BLaER1 treated with 17β-estradiol and CSF1 and Interleukin-3, amounts not matched to agents 10 nM and 100 nM (cell line): Measurements from ENCODE around the gene MRPL47.

Experiments used
- H3K27ac ChIP-seq, 11 experiments: shearing (Covaris generic); formaldehyde crosslinking; 2 replicates each; pipeline ENCODE4 v1.8.1; 2022
- H3K27me3 ChIP-seq, 11 experiments: shearing (Covaris generic); formaldehyde crosslinking; 2 replicates each; pipeline ENCODE4 v1.8.1; 2022
- H3K36me3 ChIP-seq, 11 experiments: shearing (Covaris generic); formaldehyde crosslinking; 2 replicates each; pipeline ENCODE4 v1.8.1; 2022
- H3K4me1 ChIP-seq, 10 experiments: shearing (Covaris generic); formaldehyde crosslinking; 2 replicates each; pipeline ENCODE4 v1.8.1; 2022
- H3K4me2 ChIP-seq, 11 experiments: shearing (Covaris generic); formaldehyde crosslinking; 2 replicates each; pipeline ENCODE4 v1.8.1; 2022
- H3K4me3 ChIP-seq, 10 experiments: shearing (Covaris generic); formaldehyde crosslinking; 2 replicates each; pipeline ENCODE4 v1.8.1; 2022
- H3K9ac ChIP-seq, 11 experiments: shearing (Covaris generic); formaldehyde crosslinking; 2 replicates each; pipeline ENCODE4 v1.8.1; 2022
- H3K9me3 ChIP-seq, 11 experiments: shearing (Covaris generic); formaldehyde crosslinking; replicated peaks in 1 of 11; 2 replicates each; pipeline ENCODE4 v1.8.1; 2022
- H4K20me1 ChIP-seq, 11 experiments: shearing (Covaris generic); formaldehyde crosslinking; 2 replicates each; pipeline ENCODE4 v1.8.1; 2022
- Cebpa-rat ChIP-seq, 11 experiments: shearing (Covaris generic); IDR thresholded peaks; 2 replicates each; pipeline ENCODE4 v1.8.1; 2022

The MRPL47 gene

DNA sequence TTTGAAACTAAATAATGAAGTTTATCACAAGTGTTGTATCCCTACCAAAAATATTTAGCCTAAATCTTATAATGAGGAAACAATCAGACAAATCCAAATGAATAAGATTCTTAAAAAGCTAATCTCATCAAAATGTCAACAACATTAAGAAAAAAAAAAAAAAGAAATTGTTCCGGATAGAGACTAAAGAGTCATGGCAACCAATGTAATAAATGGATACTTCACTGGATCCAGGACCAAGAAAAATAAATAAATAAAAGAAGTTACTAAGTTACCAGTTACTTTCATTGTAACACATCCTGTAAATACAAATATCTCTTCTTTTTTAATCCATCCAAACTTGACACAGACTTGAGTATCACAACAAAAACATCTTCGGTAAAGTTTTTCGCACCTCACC, 607 bp downstream of the MRPL47 start:
- Histone ChIP-seq H3K9me3 (no peaks in the 10 kb centered on the region), H4K20me1 (peaks cover 2 to 33% (median 19%) of the 10 kb centered on the region in 11 experiments; a peak in 12 of 22 replicates), H3K9ac (peak overlapping the region; percentile 88 to 96 (median 93)), H3K4me3 (peak overlapping the region; percentile 74 to 88 (median 82)), H3K27ac (peak overlapping the region; percentile 88 to 97 (median 93)), H3K27me3 (no peaks in the 10 kb centered on the region), H3K4me1 (peaks cover 27 to 40% (median 33%) of the 10 kb centered on the region in 10 experiments), H3K4me2 (peak overlapping the region; percentile 35 to 94 (median 81); a peak in 19 of 22 replicates), H3K36me3 (peaks cover 41 to 65% (median 47%) of the 10 kb centered on the region in 11 experiments)
- TF ChIP-seq Cebpa-rat (IDR thresholded peaks at IDR 0.05): no peak

DNA sequence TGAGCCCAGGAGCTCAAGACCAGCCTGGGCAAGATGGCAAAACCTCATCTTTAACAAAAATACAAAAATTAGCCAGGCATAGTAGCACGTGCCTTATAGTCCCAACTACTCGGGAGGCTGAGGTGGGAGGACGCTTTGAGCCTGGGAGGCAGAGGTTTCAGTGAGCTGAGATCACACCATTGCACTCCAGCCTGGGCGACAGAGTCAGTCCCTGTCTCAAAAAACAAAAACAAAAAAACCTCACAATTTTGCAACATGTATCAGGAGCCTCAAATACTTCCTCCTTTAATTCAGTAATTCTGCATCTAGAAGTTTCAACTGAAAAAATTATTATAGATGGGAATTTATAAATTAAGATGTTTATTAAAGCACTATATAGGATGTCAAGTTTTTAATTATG, 1.1 kb downstream of the MRPL47 start:
- Histone ChIP-seq H3K4me2 (peak overlapping the region; percentile 77 to 94 (median 83)), H4K20me1 (peaks cover 0 to 36% (median 21%) of the 10 kb centered on the region in 11 experiments; a peak in 12 of 22 replicates), H3K9me3 (no peaks in the 10 kb centered on the region), H3K27me3 (no peaks in the 10 kb centered on the region), H3K27ac (peak overlapping the region in 9 of 11 experiments; percentile 38 to 97 (median 91); a peak in 11 of 22 replicates), H3K4me3 (peak overlapping the region; percentile 74 to 88 (median 82)), H3K36me3 (peaks cover 46 to 65% (median 52%) of the 10 kb centered on the region in 11 experiments), H3K9ac (peak overlapping the region; percentile 57 to 96 (median 92); a peak in 21 of 22 replicates), H3K4me1 (peaks cover 24 to 36% (median 32%) of the 10 kb centered on the region in 10 experiments)
- no peak for TF ChIP-seq Cebpa-rat (IDR thresholded peaks at IDR 0.05)

DNA sequence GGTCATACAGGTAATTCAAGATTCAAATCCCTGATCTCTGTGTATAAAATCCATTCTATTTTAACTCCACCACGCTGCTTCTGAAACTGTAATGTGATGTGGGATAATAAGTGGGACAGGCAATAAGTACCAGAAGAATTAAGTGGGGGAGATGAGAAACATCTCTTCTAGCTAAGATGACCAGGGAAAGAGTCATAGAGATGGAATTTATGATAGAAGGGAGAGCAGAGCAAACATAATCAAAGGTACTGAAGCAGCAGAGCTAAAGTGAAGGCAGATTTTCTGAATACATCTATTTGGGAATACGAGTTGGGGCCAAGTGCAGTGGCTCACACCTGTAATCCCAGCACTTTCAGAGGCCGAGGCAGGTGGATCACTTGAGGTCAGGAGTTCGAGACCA, 4.9 kb downstream of the MRPL47 start:
- H3K36me3 ChIP-seq: peaks cover 75 to 84% (median 77%) of the 10 kb centered on the region in 11 experiments
- H3K4me2 ChIP-seq: no peak overlapping the region

DNA sequence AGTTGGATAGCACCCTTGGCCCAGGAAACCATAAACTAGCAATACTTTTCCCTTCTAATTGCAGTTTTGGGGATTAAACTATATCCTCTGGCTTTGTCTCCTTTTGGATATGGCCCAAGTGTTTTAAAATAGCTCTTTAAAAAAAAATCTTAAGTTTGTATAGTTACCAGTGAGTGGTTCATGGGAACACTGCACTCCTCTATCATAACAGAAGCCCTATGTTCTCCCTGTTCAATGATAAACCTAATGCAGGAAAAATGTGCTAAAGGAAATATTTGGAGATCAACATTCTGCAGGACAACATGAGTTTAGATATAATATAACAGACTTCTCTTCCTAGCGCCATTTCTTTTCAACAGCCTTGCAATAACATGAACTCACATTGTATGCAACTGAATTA, 13.1 kb downstream of the MRPL47 start:
- H3K4me1 ChIP-seq: no peaks in the 10 kb centered on the region
- H4K20me1 ChIP-seq: peaks cover 0 to 36% (median 9%) of the 10 kb centered on the region in 11 experiments; a peak in 13 of 22 replicates
- H3K9ac ChIP-seq: no peak overlapping the region
- H3K4me3 ChIP-seq: no peak overlapping the region
- no peaks in the 10 kb centered on the region for H3K27me3 ChIP-seq
- TF ChIP-seq Cebpa-rat (IDR thresholded peaks at IDR 0.05): no peak
- peaks cover 97 to 100% (median 100%) of the 10 kb centered on the region in 11 experiments for H3K36me3 ChIP-seq
- no peaks in the 10 kb centered on the region for H3K9me3 ChIP-seq
- H3K4me2 ChIP-seq: no peak overlapping the region
- H3K27ac ChIP-seq: no peak overlapping the region

More for the DNA sequence above, 4.9 kb downstream of the MRPL47 start:
- Histone ChIP-seq H3K4me1 (peaks cover 7 to 15% (median 10%) of the 10 kb centered on the region in 10 experiments), H3K4me3 (no peak overlapping the region), H3K9me3 (no peaks in the 10 kb centered on the region), H3K27ac (no peak overlapping the region), H3K27me3 (no peaks in the 10 kb centered on the region), H3K9ac (no peak overlapping the region), H4K20me1 (peaks cover 0 to 43% (median 24%) of the 10 kb centered on the region in 11 experiments; a peak in 13 of 22 replicates)
- no peak for TF ChIP-seq Cebpa-rat (IDR thresholded peaks at IDR 0.05)

DNA sequence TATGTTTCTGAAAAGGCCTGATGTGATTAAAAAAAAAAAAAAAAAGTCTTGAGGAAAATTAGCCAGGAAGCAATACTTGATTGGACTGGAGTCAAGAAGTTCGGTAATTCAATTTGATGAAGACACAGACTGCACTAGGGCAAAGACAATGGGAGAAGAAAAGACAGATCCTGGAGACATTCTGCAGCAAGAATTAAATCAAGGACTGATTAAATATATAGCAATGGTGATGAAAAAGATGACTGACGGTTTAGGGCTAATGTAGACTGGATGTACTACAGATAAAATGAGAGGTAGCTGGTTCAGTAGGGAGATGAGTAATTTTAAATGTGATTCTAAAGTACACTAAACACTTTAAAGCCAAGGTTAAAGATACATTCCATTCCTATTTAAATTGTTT, 13.8 kb downstream of the MRPL47 start:
- Histone ChIP-seq H3K27me3 (no peaks in the 10 kb centered on the region), H3K36me3 (peaks cover 99 to 100% (median 100%) of the 10 kb centered on the region in 11 experiments), H3K9me3 (no peaks in the 10 kb centered on the region), H3K4me2 (no peak overlapping the region), H3K4me3 (no peak overlapping the region), H3K4me1 (no peaks in the 10 kb centered on the region), H3K9ac (no peak overlapping the region), H4K20me1 (peaks cover 0 to 37% (median 9%) of the 10 kb centered on the region in 11 experiments; a peak in 13 of 22 replicates), H3K27ac (no peak overlapping the region)
- no peak for TF ChIP-seq Cebpa-rat (IDR thresholded peaks at IDR 0.05)

DNA sequence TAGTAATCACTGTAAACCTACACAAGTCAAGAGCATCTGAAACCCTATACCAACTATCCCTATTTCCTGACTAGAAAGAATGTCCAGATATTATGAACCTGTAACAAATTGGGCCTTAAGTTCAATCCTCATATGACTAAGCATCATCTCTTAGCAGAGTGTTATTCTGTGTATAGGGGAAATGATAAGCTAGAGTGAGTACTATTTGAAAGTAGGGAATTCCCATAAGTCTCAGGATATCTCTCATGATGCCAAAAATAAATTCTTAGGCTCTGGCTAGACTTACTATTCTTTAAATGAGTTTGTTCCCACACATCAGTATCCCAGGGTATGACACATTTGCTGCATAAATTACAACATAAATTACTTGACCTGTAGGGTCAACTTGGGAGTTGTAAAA, 15.3 kb downstream of the MRPL47 start:
- Histone ChIP-seq H3K4me2 (no peak overlapping the region), H3K9ac (no peak overlapping the region), H3K27me3 (no peaks in the 10 kb centered on the region), H4K20me1 (peaks cover 0 to 37% (median 6%) of the 10 kb centered on the region in 11 experiments; a peak in 13 of 22 replicates), H3K4me1 (no peaks in the 10 kb centered on the region), H3K36me3 (peaks cover 98 to 100% (median 100%) of the 10 kb centered on the region in 11 experiments), H3K4me3 (no peak overlapping the region), H3K27ac (no peak overlapping the region), H3K9me3 (no peaks in the 10 kb centered on the region)
- TF ChIP-seq Cebpa-rat (IDR thresholded peaks at IDR 0.05): no peak

DNA sequence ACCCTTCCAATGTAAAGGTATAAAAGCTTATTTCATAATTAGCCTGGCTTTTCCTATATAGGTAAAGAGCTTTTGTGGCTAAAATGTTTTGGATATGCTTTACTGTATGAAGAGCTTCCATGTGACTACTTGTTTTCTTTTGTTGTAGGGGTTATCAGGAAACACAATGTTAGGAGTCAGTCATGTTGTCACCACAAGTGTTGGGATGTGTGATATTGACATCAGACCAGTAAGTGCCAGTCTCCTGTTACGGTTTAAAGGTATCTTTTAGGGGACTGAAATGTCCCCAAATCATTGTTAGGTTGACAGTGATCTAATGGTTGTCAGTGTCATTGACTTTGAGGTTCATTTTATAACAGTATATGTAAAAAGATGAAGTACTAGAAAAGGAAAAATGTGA, 23.4 kb downstream of the MRPL47 start:
- Histone ChIP-seq H3K9me3 (no peaks in the 10 kb centered on the region), H3K36me3 (peaks cover 94 to 100% (median 97%) of the 10 kb centered on the region in 11 experiments), H3K27ac (no peak overlapping the region), H3K4me3 (no peak overlapping the region), H3K4me2 (no peak overlapping the region), H3K27me3 (no peaks in the 10 kb centered on the region), H4K20me1 (peaks cover 0 to 16% (median 5%) of the 10 kb centered on the region in 11 experiments; a peak in 6 of 22 replicates), H3K4me1 (no peaks in the 10 kb centered on the region), H3K9ac (no peak overlapping the region)
- no peak for TF ChIP-seq Cebpa-rat (IDR thresholded peaks at IDR 0.05)

DNA sequence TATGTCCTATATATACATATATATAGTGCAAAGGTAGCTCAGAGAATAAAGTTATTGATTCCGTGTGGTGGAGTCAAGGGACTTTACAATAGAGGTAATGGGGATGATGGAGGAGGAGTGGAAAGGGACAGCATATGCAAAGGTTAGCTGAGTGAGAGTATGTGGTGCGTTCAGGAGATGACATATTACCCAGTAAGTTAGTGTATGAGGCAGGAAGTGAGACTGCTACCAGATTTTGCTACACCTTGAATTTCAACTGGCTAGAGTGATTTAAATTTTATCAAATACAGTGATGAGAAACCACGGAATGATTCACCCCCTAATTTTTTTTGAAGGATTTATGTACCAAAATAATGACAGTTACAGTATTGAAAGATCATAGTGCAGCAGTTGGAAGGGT, 38.9 kb downstream of the MRPL47 start:
- Histone ChIP-seq H3K9me3 (no peaks in the 10 kb centered on the region), H3K36me3 (peaks cover 13 to 23% (median 17%) of the 10 kb centered on the region in 11 experiments), H3K4me1 (peaks cover 19 to 32% (median 25%) of the 10 kb centered on the region in 10 experiments), H3K4me2 (peak overlapping the region in 3 of 11 experiments; percentile 3 to 96 (median 25); a peak in 2 of 22 replicates), H3K4me3 (no peak overlapping the region), H3K27ac (no peak overlapping the region), H4K20me1 (peaks cover 0 to 70% (median 59%) of the 10 kb centered on the region in 11 experiments; a peak in 17 of 22 replicates), H3K27me3 (no peaks in the 10 kb centered on the region), H3K9ac (no peak overlapping the region)
- no peak for TF ChIP-seq Cebpa-rat (IDR thresholded peaks at IDR 0.05)

DNA sequence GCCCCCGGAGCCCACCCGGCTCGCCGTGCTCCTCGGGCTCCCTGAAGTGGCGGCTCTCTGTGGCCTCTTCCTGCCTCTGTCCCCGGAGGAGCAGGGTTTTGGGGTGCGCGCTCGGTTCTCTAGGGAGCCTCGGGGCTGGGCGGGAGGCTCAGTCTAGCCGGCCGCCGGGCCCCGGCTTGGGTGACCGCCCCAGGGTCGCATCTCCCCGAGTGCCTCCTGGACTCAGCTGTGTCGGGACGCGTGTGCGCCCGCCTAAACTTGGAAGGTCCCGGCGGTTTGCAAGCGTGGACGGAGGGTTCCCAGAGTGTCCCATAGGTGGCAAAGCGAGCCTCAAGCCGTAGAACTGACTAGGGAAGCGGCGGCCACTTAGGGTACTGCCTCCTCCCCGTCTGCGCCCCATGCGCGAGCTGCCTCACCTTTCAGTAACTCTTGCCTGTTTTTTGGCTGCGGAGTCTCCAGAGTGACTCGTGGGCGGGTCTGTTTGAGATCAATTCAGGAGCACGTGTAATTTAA, 41.1 kb downstream of the MRPL47 start:
- H4K20me1 ChIP-seq: peaks cover 0 to 50% (median 45%) of the 10 kb centered on the region in 11 experiments; a peak in 17 of 22 replicates
- peak overlapping the region; percentile 86 to 97 (median 95) for H3K4me2 ChIP-seq
- H3K9me3 ChIP-seq: no peaks in the 10 kb centered on the region
- H3K36me3 ChIP-seq: peaks cover 0 to 2% (median 0%) of the 10 kb centered on the region in 11 experiments; a peak in 1 of 22 replicates
- H3K4me1 ChIP-seq: peaks cover 19 to 32% (median 25%) of the 10 kb centered on the region in 10 experiments
- peak overlapping the region; percentile 75 to 93 (median 88) for H3K4me3 ChIP-seq
- no peak for TF ChIP-seq Cebpa-rat (IDR thresholded peaks at IDR 0.05)
- H3K27me3 ChIP-seq: no peaks in the 10 kb centered on the region
- H3K9ac ChIP-seq: peak overlapping the region; percentile 79 to 96 (median 94)
- H3K27ac ChIP-seq: peak overlapping the region in 10 of 11 experiments; percentile 63 to 96 (median 93); a peak in 21 of 22 replicates
